B cell (primary cell): Measurements from ENCODE around the gene TMOD1. TPM values are rescaled to one million over a fixed set of nuclear protein-coding genes. Genes with fewer than 3 reads are reported as not detected.

Source experiments
- ATAC-seq: fragments of 200-7000 bp; cut with Tn5 transposase; one replicate; pipeline ENCODE4 v1.10.0; 2021; ENCODE audit warnings: low read depth, mild to moderate bottlenecking, moderate number of reproducible peaks, moderate library complexity
- CTCF ChIA-PET: fragments of 350-600 bp; sonication (Branson Sonifier 250); formaldehyde crosslinking; loops from one replicate; lab custom pipeline; 2021; ENCODE audit warnings: antibody characterized with exemption, inconsistent platforms; lab: Charles Lee
- POLR2A ChIA-PET: fragments of 350-600 bp; sonication (Branson Sonifier 250); formaldehyde crosslinking; loops from one replicate; lab custom pipeline; 2021; ENCODE audit warnings: antibody characterized with exemption; lab: Charles Lee
- DNase-seq: peaks from one replicate; pipeline ENCODE4 v3.0.0; 2013
- H2AFZ ChIP-seq: 2 replicates; pipeline ENCODE4 v1.6.1; 2012; ENCODE audit warnings: mild to moderate bottlenecking, low read depth, low read length; ENCODE audit not compliant: insufficient read depth, poor library complexity, severe bottlenecking
- H3K27ac ChIP-seq, 2 donors: 1 replicate in 1 of 2; 2 replicates in 1 of 2; pipeline ENCODE4 v1.5.1; 2012 to 2013; ENCODE audit warnings: low read length in 2 of 2, mild to moderate bottlenecking in 2 of 2, moderate library complexity in 1 of 2
- H3K27me3 ChIP-seq, 4 experiments: fragments of 200-600 bp in 1 of 4; sonication (generic) in 1 of 4; replicated peaks in 1 of 4; 1 replicate in 2 of 4; 2 replicates in 2 of 4; pipeline versions ENCODE4 v1.6.1 to v1.7.0; 2013 to 2016; ENCODE audit warnings: low read length in 3 of 4, mild to moderate bottlenecking in 2 of 4, mixed read lengths in 1 of 4, moderate library complexity in 1 of 4; ENCODE audit not compliant: insufficient read depth in 4 of 4, control insufficient read depth in 3 of 4; ENCODE audit errors: control extremely low read depth in 1 of 4
- H3K36me3 ChIP-seq, 2 experiments: replicated peaks in 1 of 2; 1 replicate in 1 of 2; 2 replicates in 1 of 2; pipeline versions ENCODE4 v1.6.1 to v1.7.1; 2013; ENCODE audit warnings: low read length in 1 of 2; ENCODE audit not compliant: insufficient read depth in 2 of 2, control insufficient read depth in 1 of 2; ENCODE audit errors: control extremely low read depth in 1 of 2, extremely low read depth in 1 of 2
- H3K4me1 ChIP-seq, 2 donors: fragments of 200-600 bp in 1 of 2; sonication (generic) in 1 of 2; 1 replicate in 1 of 2; 2 replicates in 1 of 2; pipeline versions ENCODE4 v1.5.1 to v1.6.1; 2013 to 2017; ENCODE audit warnings: low read length in 2 of 2; ENCODE audit not compliant: control insufficient read depth in 2 of 2, insufficient read depth in 2 of 2
- H3K4me2 ChIP-seq: replicated peaks from 2 replicates; pipeline ENCODE3; 2012; ENCODE audit warnings: mild to moderate bottlenecking, low read depth, low read length; ENCODE audit not compliant: poor library complexity, severe bottlenecking
- H3K4me3 ChIP-seq, 5 experiments: fragments of 200-600 bp in 1 of 5; sonication (generic) in 1 of 5; 1 replicate in 3 of 5; 2 replicates in 2 of 5; pipeline versions ENCODE4 v1.5.1 to v1.7.0; 2011 to 2016; ENCODE audit warnings: low read length in 4 of 5, mild to moderate bottlenecking in 4 of 5, low read depth in 2 of 5, control low read depth in 1 of 5, moderate library complexity in 1 of 5; ENCODE audit not compliant: insufficient read depth in 1 of 5; ENCODE audit errors: control extremely low read depth in 1 of 5, extremely low read depth in 1 of 5
- H3K79me2 ChIP-seq: fragments of 200-600 bp; sonication (generic); one replicate; pipeline ENCODE4 v1.6.0; 2016; ENCODE audit warnings: low read length; ENCODE audit not compliant: control insufficient read depth, insufficient read depth
- H3K9ac ChIP-seq: fragments of 200-600 bp; sonication (generic); 2 replicates; pipeline ENCODE4 v1.6.1; 2017; ENCODE audit warnings: mild to moderate bottlenecking, low read length, moderate library complexity
- H3K9me3 ChIP-seq, 3 donors: one replicate each; pipeline versions ENCODE4 v1.6.1 to v1.7.1; 2013; ENCODE audit warnings: low read length in 2 of 3; ENCODE audit not compliant: control insufficient read depth in 2 of 3, insufficient read depth in 1 of 3; ENCODE audit errors: control extremely low read depth in 1 of 3
- H4K20me1 ChIP-seq: 2 replicates; pipeline ENCODE4 v1.6.0; 2012; ENCODE audit warnings: mild to moderate bottlenecking, low read length; ENCODE audit not compliant: insufficient read depth, control insufficient read depth, poor library complexity, severe bottlenecking
- H3K27ac Mint-ChIP-seq: one replicate; pipeline ENCODE4 v1.8.0; 2021; ENCODE audit warnings: mixed read lengths
- H3K27me3 Mint-ChIP-seq: one replicate; pipeline ENCODE4 v1.8.0; 2021; ENCODE audit warnings: mixed read lengths
- H3K4me1 Mint-ChIP-seq: one replicate; pipeline ENCODE4 v1.8.0; 2021; ENCODE audit warnings: mixed read lengths
- H3K4me3 Mint-ChIP-seq: one replicate; pipeline ENCODE4 v1.8.0; 2021; ENCODE audit warnings: mixed read lengths
- H3K9me3 Mint-ChIP-seq: one replicate; pipeline ENCODE4 v1.8.0; 2022; ENCODE audit warnings: mixed read lengths; ENCODE audit not compliant: insufficient read depth
- CTCF ChIP-seq: fragments of 200-600 bp; IDR thresholded peaks from one replicate; pipeline ENCODE4 v1.8.0; 2022; ENCODE audit warnings: antibody characterized with exemption, mild to moderate bottlenecking
- EZH2 ChIP-seq: IDR thresholded peaks from 2 replicates; pipeline ENCODE4 v1.6.1; 2012; ENCODE audit warnings: borderline replicate concordance, low read depth, mild to moderate bottlenecking, moderate library complexity, low read length; ENCODE audit not compliant: insufficient read depth, poor library complexity, severe bottlenecking
- WGBS: methylation state at CpG from one replicate; pipeline ENCODE4 v1.1.5; 2013; ENCODE audit warnings: missing lambda C conversion rate; ENCODE audit not compliant: insufficient coverage; 5-methylcytosine and 5-hydroxymethylcytosine counted together
- intact Hi-C: fragments of 100-400 bp; cut with micrococcal nuclease; formaldehyde crosslinking; loops from one replicate; pipeline ENCODE4 v1.10.0; 2022
- polyA plus RNA-seq: library from polyadenylated mRNA; depleted of rRNA; stranded (reverse); fragments of >200 nt; gene quantifications from 2 replicates; pipeline ENCODE4 v1.2.3, GENCODE V29; 2012
- total RNA-seq, 2 donors: library from RNA; stranded (reverse); fragments of 120-200 nt in 1 of 2; gene quantifications; 1 replicate in 1 of 2; 2 replicates in 1 of 2; pipeline versions ENCODE4 v1.2.3 to v1.2.4, GENCODE V29; 2013 to 2022

TMOD1 gene
- total and polyA plus RNA-seq, 2 donors (not counting 1 experiment from before 2014, with no cell fraction given), result 0.30 to 2.5 TPM

- H3K27me3 Mint-ChIP-seq, result no peaks in the 10 kb centered on the region
- CTCF ChIA-PET, result interaction anchor here (1.9 to 2.3 kb wide), 2 partner anchors 8 to 25 kb away, joined by 5 to 10 read pairs; no protein-coding TSS in a partner anchor
- no peaks in the 10 kb centered on the region for H3K27me3 ChIP-seq
- no peak overlapping the region for H3K4me3 Mint-ChIP-seq
- peaks cover 0 to 16% of the 10 kb centered on the region in 2 experiments for H3K36me3 ChIP-seq
- intact Hi-C loops, result no loop called here
- peaks cover 5% of the 10 kb centered on the region for H3K4me1 Mint-ChIP-seq
- ATAC-seq, result no peak
- no peak overlapping the region for H3K4me2 ChIP-seq
- no peaks in the 10 kb centered on the region for H3K4me1 ChIP-seq
- H4K20me1 ChIP-seq, result no peaks in the 10 kb centered on the region
- no peak overlapping the region for H3K9ac ChIP-seq
- TF ChIP-seq CTCF, result no peak
- TF ChIP-seq EZH2, result no peak
- DNase-seq, result no peak
- H2AFZ ChIP-seq, result no peak overlapping the region
- no peaks in the 10 kb centered on the region for H3K9me3 ChIP-seq
- no CpG with 5 or more reads among the region's 1 CpG for WGBS
- peaks cover 16% of the 10 kb centered on the region for H3K79me2 ChIP-seq
- no peak overlapping the region for H3K27ac ChIP-seq
- POLR2A ChIA-PET, result interaction anchor here (1.0 kb wide), 1 partner anchor 9 kb away, joined by 3 read pairs; the partner anchor contains the start of gene TSTD2
- no peaks in the 10 kb centered on the region for H3K9me3 Mint-ChIP-seq
- no peak overlapping the region for H3K27ac Mint-ChIP-seq
- no peak overlapping the region for H3K4me3 ChIP-seq
These were observed 122.5 kb downstream of the TMOD1 start for GRCh38 chr9:97623946-97624345.

DNA sequence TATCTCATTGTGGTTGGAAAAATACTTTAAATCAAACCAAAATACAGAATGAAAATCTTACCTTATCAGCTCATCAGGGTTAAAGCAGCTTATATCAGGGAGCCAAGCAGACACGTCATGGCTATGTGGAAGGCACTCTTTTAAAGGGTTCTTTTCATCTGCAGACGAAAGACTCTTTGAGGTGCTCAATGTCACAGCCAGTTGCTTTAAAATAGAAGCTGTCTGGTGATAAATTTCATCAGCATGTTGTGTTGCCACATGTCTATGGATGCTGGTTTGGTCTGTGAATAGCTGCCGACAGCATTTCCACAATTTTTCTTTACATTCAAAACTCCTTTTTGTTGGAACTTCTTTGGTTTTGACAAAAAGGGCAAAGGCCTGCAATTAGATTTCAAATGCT, 124.2 kb downstream of the TMOD1 start:
- no peak overlapping the region for H3K27ac Mint-ChIP-seq
- H3K4me1 Mint-ChIP-seq, result peaks cover 11% of the 10 kb centered on the region
- H3K9ac ChIP-seq, result no peak overlapping the region
- ChIA-PET POLR2A (interaction anchor here (0.6 kb wide), 1 partner anchor 483 kb away, joined by 5 read pairs; no protein-coding TSS in a partner anchor), CTCF (interaction anchor here (2.3 kb wide), 1 partner anchor 10 kb away, joined by 10 read pairs; no protein-coding TSS in a partner anchor)
- peaks cover 29% of the 10 kb centered on the region for H3K79me2 ChIP-seq
- H3K27me3 ChIP-seq, result no peaks in the 10 kb centered on the region
- H3K4me1 ChIP-seq, result no peaks in the 10 kb centered on the region
- no peak overlapping the region for H2AFZ ChIP-seq
- H3K4me3 ChIP-seq, result no peak overlapping the region
- intact Hi-C loops, result no loop called here
- H3K27me3 Mint-ChIP-seq, result no peaks in the 10 kb centered on the region
- DNase-seq, result no peak
- TF ChIP-seq EZH2 (no peak), CTCF (no peak)
- H4K20me1 ChIP-seq, result no peaks in the 10 kb centered on the region
- ATAC-seq, result no peak
- H3K4me3 Mint-ChIP-seq, result no peak overlapping the region
- no peak overlapping the region for H3K4me2 ChIP-seq
- H3K9me3 Mint-ChIP-seq, result no peaks in the 10 kb centered on the region
- H3K36me3 ChIP-seq, result peaks cover 0 to 16% of the 10 kb centered on the region in 2 experiments
- H3K27ac ChIP-seq, result no peak overlapping the region
- H3K9me3 ChIP-seq, result no peaks in the 10 kb centered on the region
- WGBS, result no CpG with 5 or more reads among the region's 3 CpGs
